GM21423 (cell line): Measurements from ENCODE around the gene OR51A7.
"Not testable (repeated sequence)": the region's sequence is repeated elsewhere in the genome, so short reads cannot be mapped to it uniquely, and the experiment has no call there.

Experiments used
- ATAC-seq: cut with Tn5 transposase; IDR thresholded peaks from one replicate; pipeline ENCODE4 v1.9.1; 2021; ENCODE audit warnings: mild to moderate bottlenecking, moderate library complexity; ENCODE audit not compliant: unreplicated experiment

The OR51A7 gene

DNA sequence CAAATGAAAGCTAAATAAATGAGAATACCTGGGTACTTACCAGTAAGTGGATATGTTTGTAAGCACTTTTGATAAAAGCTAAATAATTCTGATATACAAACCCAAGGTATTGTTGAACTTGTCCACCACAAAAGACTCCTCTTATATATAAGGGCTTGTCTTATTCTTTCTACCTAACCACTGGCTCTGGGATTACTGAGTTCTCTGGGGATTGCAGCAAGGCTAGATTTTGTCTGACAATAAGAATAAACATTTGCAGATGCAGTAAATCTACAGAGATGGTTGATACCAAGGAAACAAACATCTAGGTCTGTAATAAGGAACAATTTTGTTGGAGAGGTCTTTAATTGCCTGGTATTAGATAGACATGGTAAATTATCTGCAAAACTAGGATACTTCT, 43.9 kb downstream of the OR51A7 start, which contains the start of gene OR51A4:
OR51A4 (minus strand) TSS at position 101 of the 400 bp plus-strand sequence. CDS start 505 bp downstream, outside the sequence.
- ATAC-seq, result no peak

GRCh38 chr11:4955613-4956012, 52.0 kb downstream of the OR51A7 start, which contains the start of gene OR51A2:
Gene OR51A2, minus strand, starts transcription at chr11:4955713. Its CDS starts 0 bp downstream, at chr11:4955713.
- not testable (repeated sequence) for ATAC-seq

- no peak for ATAC-seq
Observed at GRCh38 chr11:4957396-4957795, 53.8 kb downstream of the OR51A7 start.
